Anterior cingulate cortex (tissue), 58 donors: Measurements from ENCODE around the gene CCSER1.
"Not testable (repeated sequence)": the region's sequence is repeated elsewhere in the genome, so short reads cannot be mapped to it uniquely, and the experiment has no call there.

Experiments
- DNase-seq, 58 donors: peaks; one replicate each; lab custom pipeline; 2025; lab: John Stamatoyannopoulos, UW

Gene CCSER1

DNA sequence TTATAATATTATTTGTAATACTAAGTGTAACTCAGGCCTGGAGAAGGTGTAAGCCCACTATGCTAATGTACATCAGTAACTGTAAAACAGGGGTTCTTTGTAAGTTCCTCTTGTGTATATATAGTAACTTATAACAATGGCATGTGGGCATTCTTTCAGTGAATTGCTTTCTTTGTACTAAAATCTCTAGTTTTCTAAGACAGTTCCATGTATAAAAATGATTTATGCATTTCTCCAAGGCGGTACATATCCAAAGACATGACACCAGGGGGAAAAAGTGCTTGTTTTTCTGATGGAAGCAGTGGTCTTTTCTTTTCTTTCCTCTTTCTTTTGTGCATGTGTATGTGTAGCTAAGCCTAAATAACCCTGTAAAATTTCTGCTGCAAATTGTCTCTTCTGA is 1474.2 kb downstream of the CCSER1 start:
- DNase-seq: no peak

DNA sequence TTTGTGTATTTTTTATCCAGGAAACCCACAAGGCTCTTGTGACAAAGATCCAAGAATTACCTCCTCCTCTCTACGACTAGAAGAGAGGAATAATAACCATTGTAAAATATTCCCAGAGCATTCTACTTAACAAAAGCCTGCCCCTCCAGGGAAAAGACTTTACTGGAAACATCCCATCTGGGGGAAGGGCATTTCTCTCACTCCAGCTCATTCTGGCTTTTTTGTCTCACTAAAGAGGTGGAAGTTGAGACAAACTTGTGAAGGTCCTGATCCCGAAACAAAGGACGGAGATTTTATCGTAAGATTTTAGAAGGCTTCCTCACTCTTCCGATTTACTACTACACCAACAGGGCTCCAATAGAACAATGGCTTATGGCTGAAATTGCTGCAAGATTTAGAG is 1484.6 kb downstream of the CCSER1 start:
- DNase-seq: no peak

DNA sequence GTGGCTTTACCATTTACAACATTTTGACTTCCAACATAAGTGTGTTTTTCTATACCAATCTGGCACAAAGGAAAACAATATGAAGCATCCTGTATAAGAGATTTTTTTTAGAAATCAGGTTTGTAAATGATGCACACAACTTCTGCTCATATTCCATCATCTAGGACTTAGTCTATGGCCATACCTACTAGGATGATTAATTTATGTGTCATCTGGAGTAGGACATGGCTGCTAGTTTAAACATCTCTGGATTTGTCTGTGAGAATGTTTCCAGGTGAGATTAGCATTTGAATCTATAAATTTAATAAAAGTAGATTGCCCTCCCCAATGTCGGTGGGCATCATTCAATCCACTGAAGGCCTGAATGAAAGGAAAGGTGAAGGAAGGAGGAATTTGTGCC is 1493.8 kb downstream of the CCSER1 start:
- no peak for DNase-seq

DNA sequence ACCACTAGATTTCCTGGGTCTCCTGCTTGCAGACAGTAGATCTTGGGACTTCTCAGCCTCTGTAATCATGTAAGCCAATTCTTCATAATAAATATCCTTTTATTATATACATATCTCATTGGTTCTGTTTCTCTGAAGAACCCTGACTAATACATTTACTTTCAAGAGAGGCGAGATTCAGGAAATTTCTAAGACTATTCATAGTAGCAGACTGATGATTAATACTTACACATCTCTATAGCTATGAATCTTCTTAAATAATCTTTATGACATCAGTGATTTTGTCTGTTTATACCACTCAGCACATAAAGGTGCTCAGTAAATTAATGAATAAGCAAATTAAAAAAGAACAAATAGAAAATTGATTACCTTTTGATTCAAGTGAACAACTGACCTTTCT is 1494.3 kb downstream of the CCSER1 start:
- no peak for DNase-seq

DNA sequence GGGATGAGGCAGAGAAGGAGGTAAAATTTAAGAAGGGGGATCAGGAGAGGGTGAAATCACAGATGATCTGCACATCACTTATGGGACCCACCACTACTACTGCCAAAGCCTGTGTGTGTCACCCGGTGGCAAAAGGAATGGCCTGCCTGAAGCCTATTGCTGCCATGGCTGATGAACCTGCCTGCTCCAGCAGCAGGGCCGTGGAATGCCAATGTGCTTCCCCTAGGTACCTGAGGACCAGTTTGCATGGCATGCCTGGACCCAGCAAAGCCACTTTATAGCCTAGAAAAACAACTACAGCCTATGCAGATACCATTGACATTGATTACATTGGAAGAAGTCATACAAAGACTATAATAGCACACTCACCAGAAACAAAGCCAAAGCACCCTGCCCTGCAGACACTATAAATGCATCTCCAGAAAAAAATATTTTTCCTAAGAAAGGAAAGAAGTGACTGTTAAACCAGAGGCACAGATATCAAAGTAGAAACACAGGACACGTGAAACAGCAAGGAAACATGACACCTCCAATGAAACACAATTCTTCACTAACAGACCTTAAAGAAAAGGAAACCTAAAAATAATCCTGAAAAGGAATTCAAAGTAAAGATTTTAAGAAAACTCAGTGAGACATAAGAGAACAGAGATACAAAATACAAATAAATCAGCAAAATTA is 1495.9 kb downstream of the CCSER1 start:
- DNase-seq: no peak

DNA sequence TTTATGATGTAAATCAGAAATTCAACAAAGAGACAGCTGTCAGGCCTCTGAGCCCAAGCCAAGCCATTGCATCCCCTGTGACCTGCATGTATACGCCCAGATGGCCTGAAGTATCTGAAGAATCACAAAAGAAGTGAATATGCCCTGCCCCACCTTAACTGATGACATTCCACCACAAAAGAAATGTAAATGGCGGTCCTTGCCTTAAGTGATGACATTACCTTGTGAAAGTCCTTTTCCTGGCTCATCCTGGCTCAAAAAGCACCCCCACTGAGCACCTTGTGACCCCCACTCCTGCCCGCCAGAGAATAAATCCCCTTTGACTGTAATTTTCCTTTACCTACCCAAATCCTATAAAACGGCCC is 1496.4 kb downstream of the CCSER1 start:
- DNase-seq: not testable (repeated sequence)

DNA sequence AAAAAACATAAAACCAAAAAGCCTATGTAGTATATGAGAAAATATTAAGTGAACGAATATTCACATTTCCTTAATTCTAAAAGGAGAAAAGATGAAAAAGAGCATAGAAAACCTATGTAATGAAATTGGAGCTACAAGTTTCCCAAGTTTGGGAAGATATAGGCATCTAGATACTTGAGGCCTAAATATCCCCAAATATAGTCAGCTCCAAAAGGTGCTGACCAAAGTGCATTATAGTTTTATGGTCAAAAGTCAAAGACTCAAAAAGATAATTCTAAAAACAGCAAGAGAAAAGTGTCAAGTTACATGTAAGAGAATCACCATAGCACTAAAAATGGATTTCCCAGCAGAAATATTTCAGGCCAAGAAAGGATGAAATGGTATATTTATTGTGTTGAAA is 1502.9 kb downstream of the CCSER1 start:
- DNase-seq: no peak

DNA sequence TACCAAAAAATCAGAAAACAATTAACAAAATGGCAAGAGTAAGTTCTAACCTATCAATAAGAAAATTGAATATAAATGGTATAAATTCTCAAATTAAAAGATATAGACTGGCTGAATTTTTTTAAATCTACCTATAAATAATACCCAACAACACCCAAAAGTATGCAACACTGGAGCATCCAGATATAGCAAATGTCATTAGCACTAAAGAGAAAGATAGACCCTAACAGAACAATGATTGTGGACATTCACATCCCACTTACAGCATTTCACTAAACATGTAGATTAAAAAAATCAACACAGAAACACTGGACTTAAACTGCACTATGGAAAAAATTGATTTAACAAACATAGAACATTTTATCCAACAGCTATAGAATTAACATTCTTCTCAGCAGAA is 1503.6 kb downstream of the CCSER1 start:
- DNase-seq: no peak

DNA sequence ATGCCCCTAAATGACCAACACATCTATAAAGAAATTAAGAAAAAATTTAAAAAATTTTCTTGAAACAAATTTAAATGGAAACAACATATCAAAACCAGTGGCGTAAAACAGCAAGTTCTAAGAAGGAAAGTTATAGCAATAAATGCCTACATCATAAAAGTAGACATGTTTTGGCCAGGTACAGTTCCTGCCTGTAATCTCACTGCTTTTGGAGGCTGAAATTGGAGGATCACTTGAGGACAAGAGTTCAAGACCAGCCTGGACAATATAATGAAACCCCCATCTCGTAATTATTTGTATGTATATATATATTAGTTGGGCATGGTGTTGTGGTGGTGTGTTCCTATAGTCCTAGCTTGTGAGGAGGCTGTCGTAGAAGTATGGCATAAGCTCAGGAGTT is 1504.1 kb downstream of the CCSER1 start:
- DNase-seq: no peak

DNA sequence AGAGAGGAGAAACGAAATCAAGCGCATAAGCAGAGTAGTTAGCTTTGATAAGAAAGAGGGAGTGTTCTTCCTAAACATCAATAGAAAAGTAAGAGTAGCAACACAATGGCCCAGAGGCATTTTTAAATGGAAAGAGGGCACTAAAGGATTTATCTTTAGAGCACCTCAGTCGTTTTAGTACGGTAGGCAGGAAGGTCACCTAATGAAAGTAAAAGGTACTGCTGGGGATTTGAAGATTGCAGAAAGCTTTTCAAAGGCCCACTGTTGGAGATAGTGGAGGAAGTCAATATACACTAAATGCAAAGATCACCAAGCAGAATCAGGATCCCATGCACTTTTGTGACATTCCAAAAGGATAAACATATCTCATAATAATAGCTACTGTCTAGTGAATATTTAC is 1508.9 kb downstream of the CCSER1 start:
- no peak for DNase-seq
